ENCODE results near the gene MAP3K13. TPM values are rescaled to one million over a fixed set of nuclear protein-coding genes. Genes with fewer than 3 reads are reported as not detected.
"Not testable (repeated sequence)": the region's sequence is repeated elsewhere in the genome, so short reads cannot be mapped to it uniquely, and the experiment has no call there.

The MAP3K13 gene
- polyA plus RNA-seq, 4 donors, result 40.8 to 50.2 (median 46.7) TPM

DNA sequence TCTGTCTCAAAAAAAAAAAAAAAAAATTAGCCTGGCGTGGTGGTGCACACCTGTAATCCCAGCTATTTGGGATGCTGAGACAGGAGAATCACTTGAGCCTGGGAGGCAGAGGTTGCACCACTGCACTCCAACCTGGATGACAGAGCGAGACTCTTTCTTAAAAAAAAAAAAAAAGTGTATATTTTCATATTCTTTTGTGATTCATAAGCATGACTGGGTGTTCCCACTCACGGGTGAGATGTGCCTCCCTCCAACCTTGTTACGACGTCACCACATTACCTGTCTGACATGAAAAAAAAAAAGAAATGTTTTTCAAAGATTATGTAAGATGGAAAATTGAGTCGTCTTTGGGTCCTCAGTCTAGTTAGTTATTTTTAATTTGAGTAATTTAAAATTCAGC is 79.1 kb downstream of the MAP3K13 start:
- no peak for DNase-seq (ENCODE audit: low read depth in 4 of 4, low spot score in 2 of 4)

DNA sequence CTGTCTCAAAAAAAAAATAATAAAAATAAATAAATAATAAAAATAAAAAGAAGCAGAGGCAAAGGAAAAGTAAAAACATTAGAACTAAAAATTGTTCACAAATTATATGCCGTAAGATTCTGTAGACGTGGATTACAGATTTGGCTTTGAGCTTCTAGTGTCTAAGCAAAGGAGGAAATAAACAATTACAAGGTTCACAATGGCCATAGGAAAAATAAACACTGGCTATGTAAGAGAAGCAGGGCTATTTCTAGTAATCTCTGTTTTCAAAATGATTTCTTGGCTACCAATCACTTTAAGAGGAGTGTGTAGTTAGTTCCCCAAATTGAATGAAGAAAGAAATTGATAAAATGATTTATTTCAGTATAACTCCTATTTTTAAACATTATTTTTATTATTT is 81.4 kb downstream of the MAP3K13 start:
- DNase-seq (ENCODE audit: low read depth in 4 of 4, low spot score in 2 of 4), result no peak

DNA sequence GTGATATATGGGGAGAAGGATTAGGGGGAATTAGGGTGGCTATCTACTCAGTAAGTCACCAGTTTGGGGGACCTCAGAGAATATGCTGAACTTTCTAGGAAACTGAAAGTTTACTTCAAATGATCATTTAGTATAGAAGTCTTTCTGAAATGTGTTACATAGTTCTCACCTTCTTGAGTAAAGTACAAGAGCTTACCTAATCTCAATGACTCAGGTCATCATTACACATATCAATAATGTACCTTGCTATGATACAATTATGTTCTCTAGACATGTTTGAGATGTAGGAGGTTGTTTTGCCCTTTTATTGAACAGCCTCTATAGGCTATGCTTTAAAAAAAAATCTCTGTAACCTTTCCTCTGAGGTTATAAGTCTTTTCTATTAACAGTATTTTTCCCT is 85.2 kb downstream of the MAP3K13 start:
- DNase-seq (ENCODE audit: low read depth in 4 of 4, low spot score in 2 of 4), result no peak

DNA sequence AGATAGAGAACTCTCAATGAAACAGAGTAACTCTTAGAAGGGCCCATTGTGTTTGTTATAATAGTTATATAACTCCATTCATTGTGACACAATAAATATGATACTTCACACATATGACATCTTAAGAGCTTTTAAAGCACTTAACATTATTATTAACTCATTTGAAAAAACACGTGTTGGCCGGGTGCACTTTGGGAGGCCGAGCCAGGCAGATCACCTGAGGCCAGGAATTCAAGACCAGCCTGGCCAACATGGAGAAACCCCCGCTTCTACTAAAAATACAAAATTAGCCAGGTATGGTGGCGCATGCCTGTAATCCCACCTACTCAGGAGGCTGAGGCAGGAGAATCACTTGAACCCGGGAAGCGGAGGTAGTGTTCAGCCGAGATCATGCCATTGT is 88.5 kb downstream of the MAP3K13 start:
- not testable (repeated sequence) for DNase-seq (ENCODE audit: low read depth in 4 of 4, low spot score in 2 of 4)

DNA sequence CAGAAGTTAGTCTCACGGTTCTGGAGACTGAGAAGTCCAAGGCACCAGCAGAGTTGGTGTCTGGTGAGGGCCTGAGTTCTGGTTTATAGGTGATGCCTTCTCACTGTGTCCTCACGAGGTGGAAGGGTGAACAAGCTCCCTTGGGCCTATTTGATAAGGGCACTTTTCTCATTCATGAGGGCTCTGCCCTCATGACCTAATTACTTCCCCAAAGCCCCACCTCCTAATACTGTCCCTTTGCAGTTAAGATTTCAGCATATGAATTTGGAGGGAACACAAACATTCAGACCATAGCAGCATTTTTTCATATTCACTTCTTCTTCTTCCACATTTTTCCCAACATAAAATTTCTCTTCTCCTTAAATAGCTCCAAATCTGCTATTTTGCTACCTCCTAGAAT is 94.4 kb downstream of the MAP3K13 start:
- no peak for DNase-seq (ENCODE audit: low read depth in 4 of 4, low spot score in 2 of 4)

DNA sequence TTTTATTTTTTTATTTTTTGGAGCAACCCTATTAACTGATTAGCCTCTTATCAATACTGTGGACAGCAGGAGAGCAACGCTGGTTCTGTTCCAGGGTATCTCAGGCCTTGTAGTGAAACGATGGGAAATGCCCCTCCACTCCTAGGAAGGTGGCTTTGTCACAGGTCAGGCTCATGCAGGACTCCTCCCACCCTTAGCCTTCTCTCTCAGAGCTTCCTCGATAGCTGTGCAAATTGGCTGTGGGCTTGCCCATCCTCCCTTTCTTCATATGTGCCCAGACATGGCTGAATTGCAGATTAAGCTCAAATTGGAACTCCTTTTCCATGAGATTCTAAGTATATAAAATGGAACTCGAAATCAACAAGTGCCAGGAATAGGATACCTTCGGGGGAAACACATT is 97.4 kb downstream of the MAP3K13 start:
- DNase-seq (ENCODE audit: low read depth in 4 of 4, low spot score in 2 of 4), result no peak

DNA sequence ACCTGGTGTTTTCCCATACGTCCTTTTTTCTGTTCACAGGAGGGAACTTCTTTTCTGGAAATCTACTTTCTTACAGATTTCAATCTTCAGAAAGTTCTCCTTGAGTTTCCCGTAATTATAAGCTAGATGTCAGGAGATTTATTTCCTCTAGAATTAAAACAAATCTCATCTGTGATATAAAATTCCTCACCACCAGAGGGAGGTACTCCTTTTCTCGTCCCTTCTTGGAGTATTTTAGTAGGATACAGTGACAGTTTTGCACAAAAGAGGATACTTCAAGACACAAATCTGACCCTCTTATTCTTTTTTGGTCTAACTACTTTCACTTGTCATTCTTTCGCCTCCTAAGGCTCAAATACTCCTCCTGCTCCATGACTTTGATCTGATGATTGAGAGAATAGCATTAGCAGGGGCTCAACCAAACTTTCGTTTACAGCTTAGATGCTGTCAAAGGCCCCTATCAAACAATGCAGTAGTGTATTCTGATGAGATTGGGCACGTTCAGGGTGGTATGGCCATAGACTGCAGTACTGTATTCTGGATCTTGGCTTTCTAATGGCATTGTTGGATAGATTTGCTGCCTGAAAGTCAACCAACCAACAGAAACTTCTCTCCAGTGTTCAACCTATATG is 97.9 kb downstream of the MAP3K13 start:
- no peak for DNase-seq (ENCODE audit: low read depth in 4 of 4, low spot score in 2 of 4)

DNA sequence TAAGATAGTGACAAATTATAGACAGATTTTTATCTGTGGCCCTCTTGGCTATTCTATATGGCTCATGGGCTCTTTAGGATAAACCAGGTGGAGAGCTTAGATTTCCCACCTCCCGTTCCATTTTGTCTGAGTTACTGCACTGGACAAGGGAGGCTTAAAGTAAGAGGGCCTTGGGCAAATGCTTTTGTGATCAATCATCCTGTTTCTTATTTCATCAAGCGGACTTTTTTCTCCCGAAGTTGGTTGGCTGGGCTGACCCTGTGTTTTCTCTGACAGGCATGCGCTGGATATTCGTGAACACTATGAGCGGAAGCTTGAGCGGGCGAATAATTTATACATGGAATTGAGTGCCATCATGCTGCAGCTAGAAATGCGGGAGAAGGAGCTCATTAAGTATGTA is 102.5 kb downstream of the MAP3K13 start:
- DNase-seq (ENCODE audit: low read depth in 4 of 4, low spot score in 2 of 4), result no peak

DNA sequence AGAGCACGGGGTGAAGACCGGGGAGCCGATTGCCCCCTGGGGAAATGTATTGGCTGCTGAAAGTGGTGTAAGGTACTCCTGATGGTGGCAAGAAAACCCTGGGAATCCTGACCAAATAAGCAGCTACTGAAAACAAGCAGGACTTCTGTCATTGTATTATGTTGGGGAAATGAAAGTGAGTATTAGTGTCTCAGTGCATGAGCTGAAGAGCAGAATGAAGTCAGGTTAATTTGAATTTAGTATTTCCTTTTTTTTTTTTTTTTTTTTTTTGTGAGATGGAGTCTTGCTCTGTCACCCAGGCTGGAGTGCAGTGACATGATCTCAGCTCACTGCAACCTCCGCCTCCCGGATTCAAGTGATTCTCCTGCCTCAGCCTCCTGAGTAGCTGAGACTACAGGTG is 103.2 kb downstream of the MAP3K13 start:
- not testable (repeated sequence) for DNase-seq (ENCODE audit: low read depth in 4 of 4, low spot score in 2 of 4)

DNA sequence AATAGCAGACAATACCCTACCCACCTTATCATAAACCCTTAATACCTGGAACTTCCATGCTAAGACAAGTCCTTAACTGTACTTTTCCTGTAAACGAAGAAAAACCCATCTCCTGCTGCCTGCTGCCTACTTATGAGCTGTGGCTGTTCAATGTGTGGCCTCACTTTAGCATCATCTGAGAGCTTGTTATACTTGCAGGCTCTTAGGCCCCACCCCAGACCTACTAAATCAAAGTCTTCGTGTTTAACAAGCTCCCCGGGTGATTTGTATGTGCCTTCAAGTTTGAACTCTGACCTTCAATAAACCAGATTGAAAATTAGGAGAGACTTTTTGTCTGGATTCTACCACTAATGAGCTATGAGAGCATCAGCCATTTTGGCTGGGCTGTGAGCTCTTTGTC is 106.6 kb downstream of the MAP3K13 start:
- DNase-seq (ENCODE audit: low read depth in 4 of 4, low spot score in 2 of 4), result no peak

DNA sequence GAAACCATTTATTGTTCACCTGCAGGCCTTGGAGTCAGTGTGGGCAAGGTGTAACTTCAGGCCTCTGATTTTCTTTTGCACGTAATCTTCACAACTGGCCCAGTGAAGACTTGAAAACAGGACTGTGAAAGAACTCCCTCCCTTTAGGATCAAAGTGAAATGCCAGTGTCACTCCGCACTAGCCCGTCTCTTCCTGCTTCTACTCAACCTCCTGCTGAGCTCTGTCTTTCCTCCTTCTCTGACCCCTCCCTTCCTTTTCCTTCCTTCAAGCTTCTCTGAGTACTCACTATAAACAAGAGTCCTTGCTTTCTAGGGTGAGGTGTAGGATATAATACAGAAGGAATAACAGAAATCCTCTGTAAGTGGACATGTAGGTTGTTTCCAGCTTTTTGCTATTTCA is 107.4 kb downstream of the MAP3K13 start:
- DNase-seq (ENCODE audit: low read depth in 4 of 4, low spot score in 2 of 4), result no peak

DNA sequence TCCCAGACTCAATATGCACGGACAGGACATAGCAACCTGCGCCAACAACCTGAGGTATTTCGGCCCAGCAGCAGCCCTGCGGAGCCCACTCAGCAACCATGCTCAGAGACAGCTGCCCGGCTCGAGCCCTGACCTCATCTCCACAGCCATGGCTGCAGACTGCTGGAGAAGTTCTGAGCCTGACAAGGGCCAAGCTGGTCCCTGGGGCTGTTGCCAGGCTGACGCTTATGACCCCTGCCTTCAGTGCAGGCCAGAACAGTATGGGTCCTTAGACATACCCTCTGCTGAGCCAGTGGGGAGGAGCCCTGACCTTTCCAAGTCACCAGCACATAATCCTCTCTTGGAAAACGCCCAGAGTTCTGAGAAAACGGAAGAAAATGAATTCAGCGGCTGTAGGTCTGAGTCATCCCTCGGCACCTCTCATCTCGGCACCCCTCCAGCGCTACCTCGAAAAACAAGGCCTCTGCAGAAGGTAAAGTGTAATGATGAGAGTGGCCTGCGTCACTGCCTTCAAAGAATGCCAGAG is 110.4 kb downstream of the MAP3K13 start:
- DNase-seq (ENCODE audit: low read depth in 4 of 4, low spot score in 2 of 4), result no peak

DNA sequence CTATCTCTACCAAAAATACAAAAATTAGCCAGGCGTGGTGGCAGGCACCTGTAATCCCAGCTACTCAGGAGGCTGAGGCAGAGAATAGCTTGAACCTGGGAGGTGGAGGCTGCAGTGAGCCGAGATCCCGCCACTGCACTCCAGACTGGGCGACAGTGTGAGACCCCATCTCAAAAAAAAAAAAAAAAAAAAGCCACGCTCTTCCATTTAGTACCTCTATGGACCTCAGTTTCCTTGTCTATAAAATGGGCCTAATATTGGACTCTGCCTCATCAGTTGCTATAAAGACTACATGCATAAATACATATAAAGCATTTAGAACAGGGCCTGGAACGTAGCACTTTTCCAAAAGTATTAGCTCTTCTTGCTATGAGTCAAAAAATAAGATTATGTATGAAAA is 112.0 kb downstream of the MAP3K13 start:
- not testable (repeated sequence) for DNase-seq (ENCODE audit: low read depth in 4 of 4, low spot score in 2 of 4)

DNA sequence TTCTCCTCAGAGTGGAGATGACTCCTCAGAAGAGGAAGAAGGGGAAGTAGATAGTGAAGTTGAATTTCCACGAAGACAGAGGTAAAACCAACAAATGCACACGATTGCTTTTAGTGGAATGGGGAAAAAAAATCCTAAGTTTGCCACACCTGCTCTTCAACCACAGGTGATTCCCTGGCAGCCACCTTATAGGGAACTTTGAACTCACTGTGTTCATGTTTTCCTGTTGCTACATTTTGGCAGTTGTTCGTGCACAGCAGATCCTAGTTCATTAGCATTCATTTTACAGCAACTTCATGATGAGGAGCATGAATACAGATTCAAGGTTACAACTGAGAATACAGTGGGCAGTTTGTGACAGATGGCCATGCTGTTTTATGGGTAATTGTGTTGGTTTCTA is 114.4 kb downstream of the MAP3K13 start:
- DNase-seq (ENCODE audit: low read depth in 4 of 4, low spot score in 2 of 4), result no peak

DNA sequence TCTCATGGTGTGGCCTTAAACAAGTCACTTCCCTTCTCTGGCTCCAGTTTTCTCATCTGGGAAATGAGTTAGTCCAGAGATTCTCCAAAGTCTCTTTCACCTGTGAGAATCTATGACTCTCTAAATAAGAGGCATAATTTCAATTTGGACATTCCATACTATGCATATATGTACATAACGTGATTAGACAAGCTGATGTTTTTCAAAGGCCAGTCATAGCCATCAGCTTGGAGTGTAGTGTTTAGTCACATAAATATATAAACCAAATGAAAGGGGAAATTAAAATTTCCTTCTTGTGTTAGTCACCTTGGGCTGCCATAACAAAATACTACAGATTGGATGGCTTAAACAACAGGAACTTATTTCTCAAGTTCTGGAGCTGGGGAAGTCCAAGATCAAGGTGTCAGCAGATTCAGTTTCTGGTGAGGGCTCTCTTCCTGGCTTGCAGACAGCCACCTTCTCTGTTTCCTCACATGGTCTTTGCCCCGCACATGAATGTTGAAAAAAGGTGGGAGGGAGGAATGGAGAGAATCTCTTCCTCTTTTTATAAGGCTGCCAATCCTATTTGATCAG is 116.5 kb downstream of the MAP3K13 start:
- DNase-seq (ENCODE audit: low read depth in 4 of 4, low spot score in 2 of 4), result no peak

DNA sequence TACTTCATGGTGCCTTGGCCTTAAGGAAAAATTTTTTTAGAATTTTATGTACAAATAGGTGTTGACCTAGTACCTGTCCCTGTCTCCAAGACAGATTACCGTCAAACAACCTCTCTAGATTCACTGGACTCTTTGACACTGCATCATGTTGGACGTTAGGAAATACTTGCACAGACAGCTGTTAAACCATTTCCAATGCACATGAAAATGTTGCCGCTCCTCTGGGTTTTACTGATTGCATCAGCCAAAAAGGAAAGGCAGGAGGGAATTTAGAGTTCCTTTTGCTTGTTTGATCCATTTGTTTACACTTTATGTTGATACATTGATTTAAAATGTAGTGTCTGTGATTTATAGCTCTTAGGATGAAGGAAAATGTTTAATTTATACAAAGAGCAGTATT is 121.4 kb downstream of the MAP3K13 start:
- no peak for DNase-seq (ENCODE audit: low read depth in 4 of 4, low spot score in 2 of 4)

DNA sequence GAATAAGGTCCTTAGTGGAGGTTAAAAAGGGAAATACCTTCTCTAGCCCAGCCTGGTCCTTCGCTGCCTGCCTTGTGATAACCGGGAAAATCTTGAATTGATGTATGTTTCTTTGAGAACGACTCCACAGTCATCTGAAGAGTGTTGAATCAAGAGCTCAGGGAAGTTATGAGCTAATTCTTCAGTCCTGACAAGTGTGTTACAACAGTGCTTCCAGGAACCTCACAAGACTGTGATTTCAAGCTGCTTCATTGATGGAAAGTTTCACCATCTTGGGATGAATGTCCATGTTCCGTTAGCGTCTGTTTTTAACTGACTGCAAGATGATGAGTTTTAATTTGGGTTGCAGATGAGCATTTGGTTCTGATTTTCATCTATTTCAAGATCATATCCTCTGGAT is 123.5 kb downstream of the MAP3K13 start:
- DNase-seq (ENCODE audit: low read depth in 4 of 4, low spot score in 2 of 4), result no peak

DNA sequence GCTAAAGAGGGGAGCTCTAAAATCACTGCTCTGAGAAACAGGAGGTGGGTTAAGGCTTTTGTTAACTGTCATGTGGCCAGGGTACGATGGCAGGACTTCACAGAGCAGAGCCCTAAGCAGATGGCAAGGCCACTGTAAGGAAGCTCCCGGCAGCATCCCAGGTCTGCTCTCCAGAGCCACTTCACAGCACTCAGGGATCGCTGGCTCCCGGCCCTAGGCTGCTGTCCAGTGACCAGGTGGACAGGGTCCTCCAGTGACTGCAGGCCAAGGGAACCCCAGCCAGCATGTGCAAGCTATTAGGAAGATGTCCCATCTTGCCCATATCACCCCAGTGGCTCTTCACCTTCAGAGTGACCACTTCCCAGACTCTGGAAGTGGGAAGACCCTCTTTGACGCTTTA is 125.5 kb downstream of the MAP3K13 start:
- DNase-seq (ENCODE audit: low read depth in 4 of 4, low spot score in 2 of 4), result no peak

DNA sequence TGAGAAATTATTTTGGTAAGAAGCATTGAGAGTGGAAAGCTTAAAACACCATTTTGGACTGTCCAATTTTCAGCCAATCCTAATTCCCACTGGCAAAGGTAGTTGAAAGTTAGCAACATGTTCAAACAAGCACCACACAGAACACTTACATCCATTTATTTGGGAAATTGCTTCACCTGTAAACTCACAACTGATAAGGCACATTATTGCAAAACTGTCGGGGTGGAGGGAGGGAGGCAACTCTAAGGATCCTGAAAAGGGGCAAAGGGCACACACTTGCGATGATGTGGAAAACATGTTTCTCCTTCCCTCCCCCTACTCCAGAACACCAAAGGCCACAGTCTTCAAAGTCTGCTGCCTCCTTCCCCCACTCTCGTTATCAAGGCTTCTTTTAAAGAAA is 126.5 kb downstream of the MAP3K13 start:
- DNase-seq (ENCODE audit: low read depth in 4 of 4, low spot score in 2 of 4), result no peak

DNA sequence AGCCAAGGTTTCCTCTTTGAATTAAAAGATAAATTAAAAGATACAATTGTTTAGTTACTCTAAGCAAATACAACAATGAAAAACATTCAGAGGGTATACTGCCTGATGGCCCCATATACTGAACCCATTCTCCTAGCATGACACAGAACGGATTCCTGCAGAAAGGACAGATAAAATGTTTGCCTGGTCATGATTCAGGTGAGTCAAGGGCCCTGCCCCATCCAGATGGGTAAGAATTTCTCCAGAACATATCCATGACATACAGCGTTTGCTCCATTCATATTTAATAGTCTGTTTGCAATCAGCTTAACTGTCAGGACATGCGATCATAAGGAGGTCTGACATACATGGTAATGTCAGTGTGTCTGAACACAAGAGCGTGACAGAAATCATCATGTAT is 127.3 kb downstream of the MAP3K13 start:
- DNase-seq (ENCODE audit: low read depth in 4 of 4, low spot score in 2 of 4), result no peak

DNA sequence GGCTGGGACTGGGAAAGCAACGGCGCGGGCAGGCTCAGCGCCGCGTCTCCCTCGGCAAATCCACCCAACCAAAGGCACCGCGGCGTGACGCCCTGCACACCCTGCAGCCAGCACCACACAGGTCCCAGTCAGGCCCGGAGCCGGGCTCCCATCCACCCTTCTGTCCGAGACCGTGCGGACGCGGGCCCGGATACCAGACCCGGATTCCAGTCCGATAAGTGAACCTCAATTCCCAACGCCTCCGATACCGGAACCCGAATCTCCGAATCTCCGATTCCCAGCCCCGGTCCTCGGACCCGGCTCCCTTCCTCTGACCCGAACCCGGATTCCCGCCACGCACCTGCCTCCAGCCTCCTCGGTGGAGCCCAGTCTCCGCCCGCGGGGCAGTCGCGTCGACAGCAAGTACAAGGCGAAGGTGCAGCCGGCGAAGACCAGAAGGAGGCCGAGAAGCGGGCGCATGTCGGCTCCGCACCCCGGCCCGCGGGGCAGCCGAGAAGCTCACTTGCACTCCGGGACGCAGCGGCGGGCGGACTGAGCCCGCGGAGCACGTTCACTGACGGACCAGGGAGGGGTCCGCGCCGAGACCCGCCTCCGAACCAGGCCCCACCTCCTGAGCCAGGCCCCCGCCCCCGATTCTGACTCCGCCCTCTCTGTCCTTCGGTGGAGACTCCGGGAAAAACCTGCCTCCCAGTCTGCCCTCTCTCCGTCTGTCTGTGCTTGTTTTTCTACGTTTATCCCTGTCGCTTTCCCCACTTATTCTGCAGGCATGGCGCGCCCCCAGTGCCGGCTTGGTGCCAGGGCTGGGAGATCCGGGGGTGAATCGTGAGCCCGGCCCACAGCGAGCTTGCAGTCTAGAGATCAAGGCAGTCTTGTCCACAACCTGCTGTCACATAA is 135.8 kb downstream of the MAP3K13 start, which contains the start of gene TMEM41A:
TMEM41A (minus strand) TSS at position 533 of the 894 bp plus-strand sequence; CDS start at position 459, 74 bp downstream.
- DNase-seq (ENCODE audit: low read depth in 4 of 4, low spot score in 2 of 4), result peak; percentile 53 to 85 (median 78)
